Epidermal melanocyte (primary cell): ENCODE data around the gene RAB36.
"Not testable (repeated sequence)": the region's sequence is repeated elsewhere in the genome, so short reads cannot be mapped to it uniquely, and the experiment has no call there.

ENCODE experiments used
- DNase-seq: peaks from one replicate; pipeline ENCODE4 v3.0.0; 2011; ENCODE audit warnings: low spot score; ENCODE audit not compliant: insufficient read length

RAB36 gene

DNA sequence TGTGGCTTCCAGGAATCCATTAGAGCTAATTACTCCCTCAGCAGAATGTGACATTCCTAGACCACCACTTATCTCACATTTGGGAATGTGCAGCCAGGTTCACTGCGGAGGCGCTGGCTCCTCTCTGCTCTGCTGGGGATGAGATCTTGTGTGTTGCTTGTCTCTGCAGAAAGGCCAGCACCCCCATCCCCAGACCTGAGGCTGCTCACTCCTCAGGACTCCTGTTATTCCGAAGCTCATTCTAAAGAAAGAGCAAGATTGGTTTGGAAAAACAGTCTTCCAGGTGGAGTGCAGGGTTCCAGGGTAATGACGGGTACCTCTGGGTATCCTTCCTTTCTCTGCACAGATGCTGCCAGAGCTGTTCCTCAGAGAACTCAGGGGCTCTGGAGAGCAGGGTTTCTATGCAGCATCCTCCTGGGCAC, 24.3 kb upstream of the RAB36 start:
- no peak for DNase-seq

GRCh38 chr22:23121424-23121823, 23.9 kb upstream of the RAB36 start:
- DNase-seq = no peak

- no peak for DNase-seq
Observed at GRCh38 chr22:23122216-23122957, 22.9 kb upstream of the RAB36 start.

DNA sequence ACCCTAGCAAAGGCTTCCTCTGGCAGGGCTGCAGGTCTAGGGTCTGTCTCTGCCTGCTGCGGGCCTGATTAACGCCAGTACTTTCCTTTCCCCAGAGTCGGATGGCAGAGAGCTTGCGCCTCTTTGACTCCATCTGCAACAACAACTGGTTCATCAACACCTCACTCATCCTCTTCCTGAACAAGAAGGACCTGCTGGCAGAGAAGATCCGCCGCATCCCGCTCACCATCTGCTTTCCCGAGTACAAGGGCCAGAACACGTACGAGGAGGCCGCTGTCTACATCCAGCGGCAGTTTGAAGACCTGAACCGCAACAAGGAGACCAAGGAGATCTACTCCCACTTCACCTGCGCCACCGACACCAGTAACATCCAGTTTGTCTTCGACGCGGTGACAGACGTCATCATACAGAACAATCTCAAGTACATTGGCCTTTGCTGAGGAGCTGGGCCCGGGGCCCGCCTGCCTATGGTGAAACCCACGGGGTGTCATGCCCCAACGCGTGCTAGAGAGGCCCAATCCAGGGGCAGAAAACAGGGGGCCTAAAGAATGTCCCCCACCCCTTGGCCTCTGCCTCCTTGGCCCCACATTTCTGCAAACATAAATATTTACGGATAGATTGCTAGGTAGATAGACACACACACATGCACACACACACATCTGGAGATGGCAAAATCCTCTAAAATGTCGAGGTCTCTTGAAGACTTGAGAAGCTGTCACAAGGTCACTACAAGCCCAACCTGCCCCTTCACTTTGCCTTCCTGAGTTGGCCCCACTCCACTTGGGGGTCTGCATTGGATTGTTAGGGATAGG, 22.1 kb upstream of the RAB36 start:
- no peak for DNase-seq

DNA sequence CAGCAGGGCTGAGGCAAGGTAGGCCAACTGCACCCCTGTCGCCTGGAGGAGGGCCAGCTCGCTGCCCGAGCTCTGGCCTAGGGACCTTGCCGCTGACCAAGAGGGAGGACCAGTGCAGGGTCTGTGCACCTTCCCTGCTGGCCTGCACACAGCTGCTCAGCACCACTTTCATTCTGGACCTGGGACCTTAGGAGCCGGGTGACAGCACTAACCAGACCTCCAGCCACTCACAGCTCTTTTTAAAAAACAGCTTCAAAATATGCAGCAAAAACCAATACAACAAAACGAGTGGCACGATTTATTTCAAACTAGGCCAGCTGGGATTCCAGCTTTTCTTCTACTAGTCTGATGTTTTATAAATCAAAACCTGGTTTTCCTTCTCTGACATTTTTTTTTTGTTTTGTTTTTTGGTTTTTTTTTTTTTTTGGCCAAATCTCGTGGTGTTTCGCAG, 21.4 kb upstream of the RAB36 start:
- DNase-seq = no peak

DNA sequence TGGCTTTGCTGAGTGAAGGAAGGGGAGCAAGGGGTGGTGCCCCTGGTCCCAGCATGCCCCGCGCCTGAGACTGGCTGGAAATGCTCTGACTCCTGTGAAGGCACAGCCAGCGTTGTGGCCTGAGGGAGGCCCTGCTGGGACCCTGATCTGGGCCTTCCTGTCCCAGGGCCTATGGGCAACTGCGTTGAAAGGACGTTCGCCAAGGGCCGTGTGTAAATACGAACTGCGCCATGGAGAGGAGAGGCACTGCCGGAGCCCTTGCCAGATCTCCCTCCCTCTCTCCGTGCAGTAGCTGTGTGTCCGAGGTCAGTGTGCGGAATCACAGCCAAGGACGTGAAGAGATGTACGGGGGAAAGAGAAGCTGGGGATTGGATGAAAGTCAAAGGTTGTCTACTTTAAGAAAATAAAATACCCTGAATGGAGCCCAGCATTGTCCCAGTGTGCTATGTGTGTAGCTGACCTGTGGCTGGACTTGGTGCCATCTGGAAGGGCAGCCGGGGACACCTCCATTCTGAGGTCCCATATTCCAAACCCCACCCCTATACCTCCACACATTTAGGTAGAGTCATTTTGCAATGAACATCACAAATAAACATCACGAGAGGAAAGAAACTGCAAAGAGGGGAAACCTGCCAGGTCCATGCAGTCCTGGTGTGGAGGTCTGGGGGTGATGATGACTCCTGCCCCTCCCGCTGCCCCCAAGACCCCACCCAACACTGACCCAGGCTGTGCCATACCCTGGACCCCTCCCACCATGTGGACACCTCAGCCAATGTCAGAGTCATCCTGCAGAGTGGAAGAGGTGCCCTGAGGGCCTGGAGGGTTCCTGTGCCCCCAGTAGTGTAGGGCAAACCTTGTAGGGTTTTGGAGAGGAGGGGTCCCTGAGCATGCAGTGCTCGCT, 20.4 kb upstream of the RAB36 start:
- no peak for DNase-seq

GRCh38 chr22:23125512-23126103, 19.7 kb upstream of the RAB36 start:
- no peak for DNase-seq

DNA sequence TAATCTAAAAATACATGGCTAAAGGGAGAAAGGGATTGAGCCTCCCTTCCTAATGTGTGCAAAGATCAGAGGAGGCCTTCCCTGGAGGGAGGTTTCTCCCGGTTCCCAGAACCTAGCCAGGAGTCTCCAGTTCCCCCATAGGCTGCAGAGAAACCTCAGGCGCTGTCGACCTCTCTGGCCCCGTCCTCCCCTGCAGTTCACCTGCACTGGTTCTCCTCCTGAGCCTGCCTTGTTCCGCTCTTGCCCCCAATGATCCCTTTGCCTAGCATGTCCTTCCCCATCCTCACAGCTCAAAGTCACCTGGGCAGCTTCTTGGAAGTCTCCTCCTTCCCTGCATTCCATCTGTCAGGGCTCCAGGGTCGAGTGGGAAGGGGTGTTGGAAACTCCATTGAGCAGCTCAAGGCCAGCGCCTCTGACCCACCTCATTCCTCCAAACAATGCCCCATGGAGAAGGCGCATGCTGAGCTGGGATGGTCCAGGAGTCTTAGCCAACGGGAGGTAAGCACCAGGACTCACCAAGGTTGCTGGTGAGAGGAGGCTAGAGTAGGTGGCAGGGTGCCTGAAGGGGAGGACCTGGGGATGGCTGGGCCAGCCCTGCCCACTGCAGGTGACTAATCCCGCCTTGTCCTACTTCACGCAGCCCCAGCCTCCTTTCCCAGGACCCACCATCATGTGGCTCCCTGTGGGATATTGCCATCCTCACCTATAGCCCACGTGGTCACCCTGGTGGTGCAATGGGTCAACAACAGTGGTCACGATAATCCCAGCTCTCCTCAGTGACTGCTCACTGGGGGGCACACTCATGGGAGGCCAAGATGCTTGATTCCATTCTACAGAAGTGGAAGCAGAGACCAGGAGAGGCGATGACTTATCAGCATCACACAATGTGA, 18.9 kb upstream of the RAB36 start:
- no peak for DNase-seq

GRCh38 chr22:23127055-23127756, 18.1 kb upstream of the RAB36 start:
- DNase-seq = no peak

- DNase-seq = no peak
Observed at GRCh38 chr22:23127788-23128187, 17.5 kb upstream of the RAB36 start.

DNA sequence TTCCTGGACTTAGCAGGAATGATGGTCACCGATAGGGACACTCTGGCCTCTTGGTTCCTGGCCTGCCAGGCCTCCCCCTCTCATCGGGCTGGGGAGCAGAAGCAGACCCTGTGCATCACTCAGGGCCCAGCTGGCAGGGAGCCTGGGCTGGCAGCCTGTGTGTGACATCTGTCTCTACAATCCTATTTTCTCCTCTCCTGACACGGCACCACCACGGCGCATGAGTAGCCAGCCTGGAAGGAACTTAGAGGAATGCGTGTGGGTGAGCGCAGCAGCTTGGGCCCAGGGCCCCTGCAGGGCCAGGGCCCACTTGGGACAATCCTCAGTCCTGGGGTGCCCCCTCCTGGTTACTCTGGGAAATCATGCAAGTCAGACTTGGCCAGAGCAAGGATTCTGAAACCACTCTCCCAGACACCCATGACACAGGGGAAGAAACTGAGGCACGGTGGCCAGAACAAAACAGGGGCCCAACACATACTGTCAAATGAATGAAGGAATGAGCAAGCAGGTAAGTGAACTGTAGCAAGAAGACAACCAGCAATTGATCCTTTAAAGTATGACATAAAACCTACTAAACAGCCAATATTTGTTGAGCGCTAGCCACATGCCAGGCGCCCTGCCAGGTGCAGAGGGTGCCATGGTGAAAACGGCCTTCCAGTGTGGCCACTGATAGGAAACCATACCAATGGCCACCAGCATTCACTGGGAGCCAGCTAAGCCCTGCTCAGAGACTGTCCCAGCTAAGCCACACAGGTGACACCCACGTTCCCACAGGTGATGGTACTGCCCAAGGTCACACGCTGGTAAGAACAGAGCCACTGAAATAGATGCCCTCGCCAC, 16.8 kb upstream of the RAB36 start:
- peak; percentile 75 for DNase-seq

DNA sequence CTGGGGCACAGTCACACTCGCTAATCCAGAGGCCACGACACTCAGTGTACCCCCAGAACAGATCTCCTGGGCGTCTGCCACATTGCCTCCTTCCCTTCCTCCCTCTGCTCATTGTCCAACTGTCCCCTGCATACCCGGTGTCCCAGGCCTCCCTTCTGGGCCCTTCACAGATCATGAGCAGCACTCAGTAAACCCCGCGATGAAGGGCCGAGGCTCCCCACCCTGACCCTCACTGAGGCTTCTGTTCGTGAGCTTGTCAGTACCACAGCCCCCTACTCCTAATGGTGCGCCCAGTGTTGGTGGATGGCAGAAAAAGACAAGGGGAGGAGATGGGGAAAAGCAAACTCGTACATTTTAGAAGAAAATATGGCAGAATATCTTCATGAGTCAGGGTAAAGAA, 16.1 kb upstream of the RAB36 start:
- no peak for DNase-seq

DNA sequence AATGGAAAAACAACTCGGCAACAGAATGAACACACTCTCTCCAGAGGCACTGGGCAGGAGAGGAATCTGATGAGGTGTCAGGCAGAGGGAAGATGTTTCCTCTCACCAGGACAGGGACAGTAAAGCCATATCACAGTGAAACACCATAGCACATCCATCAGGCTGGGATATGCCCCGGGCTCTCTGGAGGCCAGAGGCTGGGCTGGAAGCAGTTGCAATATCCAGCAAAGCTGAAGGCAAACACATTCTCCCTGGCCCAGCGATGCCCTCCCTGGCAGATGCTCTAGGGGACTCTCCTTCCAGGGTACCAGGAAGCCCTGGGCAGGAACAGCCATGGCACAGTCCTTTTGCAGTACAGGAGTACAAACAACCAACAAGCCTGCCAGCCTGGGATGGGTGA, 14.6 kb upstream of the RAB36 start:
- no peak for DNase-seq

DNA sequence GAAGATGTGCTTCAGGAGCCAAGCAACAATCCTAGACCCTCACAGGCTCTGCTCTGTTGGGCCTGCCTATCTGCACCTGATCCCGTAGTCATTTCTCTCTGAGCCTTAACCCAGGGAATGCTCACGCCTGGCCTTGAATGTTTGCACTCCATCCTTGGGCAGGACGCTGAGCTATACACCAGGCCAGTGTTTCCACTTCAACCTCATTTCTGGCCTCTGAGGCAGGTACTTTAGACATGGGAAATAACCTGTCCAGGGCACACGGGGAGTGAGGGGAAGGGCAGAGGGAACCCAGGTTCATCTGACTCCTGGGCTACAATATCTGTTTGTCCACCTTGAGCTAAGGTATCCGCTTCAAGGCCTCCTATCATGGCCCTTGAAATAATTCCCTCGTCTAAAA, 13.3 kb upstream of the RAB36 start:
- DNase-seq = no peak

DNA sequence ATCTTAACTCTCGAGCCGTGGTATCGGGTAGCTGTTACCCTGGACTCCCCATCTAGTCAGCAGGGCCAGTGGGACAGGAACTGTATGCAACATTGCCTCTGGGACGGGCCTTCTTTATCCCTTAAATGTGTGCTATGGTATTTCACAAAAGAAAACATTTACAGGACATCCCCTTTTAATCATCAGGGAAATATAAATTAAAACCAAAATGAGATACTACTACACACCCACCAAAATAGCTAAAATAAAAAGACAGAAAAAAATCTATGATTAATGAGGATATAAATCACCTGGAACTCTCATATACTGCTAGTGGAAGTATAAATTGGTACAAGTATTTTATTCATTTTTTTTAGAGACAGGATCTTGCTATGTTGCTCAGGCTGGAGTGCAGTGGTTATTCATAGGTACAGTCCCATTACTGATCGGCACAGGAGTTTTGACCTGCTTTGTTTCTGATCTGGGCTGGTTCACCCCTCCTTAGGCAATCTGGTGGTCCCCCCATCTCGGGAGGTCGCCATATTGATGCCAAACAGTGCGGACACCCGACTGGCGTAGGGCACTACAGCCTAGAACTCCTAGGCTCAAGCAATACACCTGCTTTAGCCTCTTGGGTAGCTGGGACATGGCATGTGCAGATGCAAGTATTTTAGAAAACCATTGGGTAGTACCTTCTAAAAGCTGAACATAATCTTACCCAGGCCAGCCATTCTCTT, 12.7 kb upstream of the RAB36 start:
- DNase-seq = no peak

DNA sequence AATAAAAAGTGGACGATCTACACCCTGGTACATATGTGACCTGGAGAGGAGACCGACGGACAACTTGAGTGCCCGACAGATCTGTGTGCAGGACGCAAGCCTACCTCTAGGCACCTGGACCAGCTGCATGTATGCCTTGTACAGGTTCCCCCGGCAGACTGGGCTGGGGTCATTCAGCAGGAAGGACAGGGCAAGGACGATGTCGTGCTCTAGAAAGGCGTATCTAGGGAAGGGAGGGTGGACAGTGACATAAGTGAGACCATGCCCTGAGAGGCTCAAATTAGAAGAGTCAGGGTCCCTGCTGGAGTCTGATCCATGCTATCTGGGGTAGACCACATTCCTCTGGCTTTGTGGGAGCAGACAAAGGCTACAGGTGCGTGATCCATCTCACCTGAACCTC, 11.4 kb upstream of the RAB36 start:
- DNase-seq = no peak

DNA sequence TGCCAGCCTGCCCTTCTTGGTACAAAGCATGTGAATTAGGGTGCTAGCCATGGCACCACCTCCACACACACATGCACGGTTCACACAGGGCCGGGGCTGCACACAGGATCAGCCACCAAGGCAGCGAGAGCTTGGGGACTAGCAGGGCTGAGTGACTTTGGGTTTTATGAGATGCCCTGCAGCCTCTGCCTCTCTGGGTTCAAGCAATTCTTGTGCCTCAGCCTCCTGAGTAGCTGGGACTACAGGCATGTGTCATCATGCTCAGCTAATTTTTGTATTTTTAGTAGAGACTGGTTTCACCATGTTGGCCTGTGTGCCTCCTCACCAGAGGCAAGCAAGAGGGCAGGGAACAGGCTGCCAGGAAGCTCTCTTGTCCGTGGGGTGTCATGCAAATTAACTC, 8.3 kb upstream of the RAB36 start:
- DNase-seq = not testable (repeated sequence)

DNA sequence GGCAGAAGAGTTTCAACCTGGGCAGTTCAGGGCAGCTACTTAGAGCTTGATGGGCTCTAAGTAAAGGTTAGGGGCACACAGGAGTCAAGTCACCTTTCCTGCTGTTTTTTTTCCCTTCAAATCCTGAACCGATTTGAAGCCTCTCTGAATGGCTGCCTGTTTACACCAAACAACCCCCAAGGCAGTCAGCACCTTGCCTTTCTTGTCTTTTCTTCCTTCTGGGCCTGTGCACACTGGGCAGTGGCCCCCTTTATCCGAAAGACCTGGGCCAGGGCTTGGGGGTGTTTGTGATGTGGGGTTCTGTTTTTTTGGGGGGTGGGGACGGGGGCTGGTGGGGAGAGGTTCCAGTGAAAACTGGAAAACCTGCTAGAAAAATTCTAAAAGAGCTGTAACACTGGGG, 7.8 kb upstream of the RAB36 start:
- DNase-seq = no peak
